SK-N-MC (cell line): Measurements from ENCODE around the gene C9orf43.

Experiments used
- DNase-seq: peaks from one replicate; pipeline ENCODE4 v3.0.0-alpha.2; 2011; ENCODE audit warnings: low read depth, low spot score
- H3K27ac ChIP-seq: fragments of 200-600 bp; sonication (generic); 2 replicates; pipeline ENCODE4 v1.5.1; 2016; ENCODE audit warnings: mixed run types
- H3K36me3 ChIP-seq: fragments of 200-600 bp; sonication (generic); 2 replicates; pipeline ENCODE4 v1.6.1; 2017; ENCODE audit warnings: antibody characterized with exemption, low read length, mixed read lengths; ENCODE audit not compliant: insufficient read depth
- H3K4me3 ChIP-seq: fragments of 200-600 bp; sonication (generic); 2 replicates; pipeline ENCODE4 v1.5.1; 2016
- H3K9ac ChIP-seq: fragments of 200-600 bp; sonication (generic); 2 replicates; pipeline ENCODE4 v1.8.0; 2017; ENCODE audit warnings: mixed run types, mixed read lengths; ENCODE audit not compliant: insufficient read length
- H3K9me3 ChIP-seq: fragments of 200-600 bp; sonication (generic); 2 replicates; pipeline ENCODE4 v1.6.1; 2017; ENCODE audit warnings: low read depth, mild to moderate bottlenecking, antibody characterized with exemption, low read length, moderate library complexity, mixed read lengths
- EZH2 ChIP-seq: fragments of 200-600 bp; sonication (generic); IDR thresholded peaks from one replicate; pipeline ENCODE4 v1.6.1; 2017; ENCODE audit warnings: antibody characterized with exemption
- FOXP2 ChIP-seq: optimal IDR thresholded peaks from 2 replicates; pipeline ENCODE3; 2011; ENCODE audit warnings: mild to moderate bottlenecking, moderate library complexity; ENCODE audit not compliant: insufficient read depth; ENCODE audit errors: extremely low read length, control extremely low read depth
- POLR2AphosphoS5 ChIP-seq: IDR thresholded peaks from 2 replicates; pipeline ENCODE4 v1.6.1; 2012; ENCODE audit warnings: mild to moderate bottlenecking, low read depth, low read length, borderline replicate concordance

The C9orf43 gene

GRCh38 chr9:113409481-113409880 lies 1.1 kb upstream of the C9orf43 start:
- H3K27ac ChIP-seq: peak overlapping the region; percentile 98
- H3K9ac ChIP-seq: peak overlapping the region; percentile 98
- H3K36me3 ChIP-seq: peaks cover 27% of the 10 kb centered on the region
- H3K9me3 ChIP-seq: no peaks in the 10 kb centered on the region
- H3K4me3 ChIP-seq: peak overlapping the region; percentile 90
- TF ChIP-seq POLR2AphosphoS5 (no peak), FOXP2 (no peak), EZH2 (no peak)
- DNase-seq: no peak

DNA sequence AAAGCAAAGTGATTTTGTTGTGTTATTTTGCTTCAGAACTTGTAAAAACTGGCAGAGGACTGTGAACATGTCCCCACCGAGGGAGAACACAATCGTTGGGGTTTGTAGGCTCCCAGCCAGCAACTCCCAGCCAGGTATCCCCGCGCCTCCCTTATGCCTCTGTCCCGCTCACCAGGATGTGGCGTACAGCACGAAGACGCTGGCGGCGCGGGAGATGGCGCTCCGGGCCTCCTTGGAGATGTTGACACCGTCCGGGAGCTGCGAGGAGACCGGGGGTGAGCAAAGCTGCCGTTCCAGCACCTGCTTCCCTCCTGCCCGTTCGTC lies 702 bp upstream of the C9orf43 start:
- H3K27ac ChIP-seq: peak overlapping the region; percentile 98
- peaks cover 27% of the 10 kb centered on the region for H3K36me3 ChIP-seq
- TF ChIP-seq EZH2 (no peak), FOXP2 (no peak), POLR2AphosphoS5 (no peak)
- peak overlapping the region; percentile 98 for H3K9ac ChIP-seq
- H3K9me3 ChIP-seq: no peaks in the 10 kb centered on the region
- DNase-seq: no peak
- H3K4me3 ChIP-seq: peak overlapping the region; percentile 90

DNA sequence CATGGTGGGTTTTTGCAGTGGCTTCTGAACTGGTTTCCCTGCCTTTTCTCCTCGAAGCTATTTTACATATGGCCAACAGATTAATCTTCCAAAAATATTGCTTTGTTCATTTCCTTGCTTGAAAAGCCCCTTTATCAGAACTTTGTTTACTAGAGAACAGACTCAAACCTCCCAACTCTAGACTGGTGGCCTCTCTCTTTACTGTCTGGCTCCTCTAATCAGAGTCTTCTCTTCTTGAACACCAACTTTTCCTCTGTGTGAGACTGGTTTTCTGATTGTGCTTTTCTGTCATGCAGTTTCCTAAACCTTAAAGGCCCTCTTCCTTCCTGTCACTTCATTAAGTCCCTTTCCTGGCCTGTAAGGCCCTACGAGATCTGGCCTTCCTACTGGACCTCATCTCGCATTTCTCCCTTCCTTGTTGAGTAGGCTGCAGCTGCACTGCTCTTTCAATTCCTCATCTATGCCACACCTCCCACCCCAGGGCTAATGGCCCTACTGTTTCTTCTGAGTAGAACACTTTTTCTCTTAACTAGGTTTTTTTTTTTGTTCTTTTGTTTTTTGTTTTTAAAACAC lies 5.7 kb downstream of the C9orf43 start:
- H3K9me3 ChIP-seq: no peaks in the 10 kb centered on the region
- H3K27ac ChIP-seq: no peak overlapping the region
- H3K4me3 ChIP-seq: no peak overlapping the region
- TF ChIP-seq POLR2AphosphoS5 (no peak), FOXP2 (no peak), EZH2 (no peak)
- no peaks in the 10 kb centered on the region for H3K36me3 ChIP-seq
- H3K9ac ChIP-seq: no peak overlapping the region
- no peak for DNase-seq

- Histone ChIP-seq H3K9me3 (no peaks in the 10 kb centered on the region), H3K9ac (no peak overlapping the region), H3K27ac (no peak overlapping the region), H3K36me3 (no peaks in the 10 kb centered on the region), H3K4me3 (no peak overlapping the region)
- DNase-seq: no peak
- no peak for TF ChIP-seq FOXP2
- TF ChIP-seq EZH2: no peak
- TF ChIP-seq POLR2AphosphoS5: no peak
Observed at GRCh38 chr9:113417370-113417769, 6.8 kb downstream of the C9orf43 start.

GRCh38 chr9:113421726-113422125 lies 11.2 kb downstream of the C9orf43 start:
- Histone ChIP-seq H3K4me3 (no peak overlapping the region), H3K9ac (no peak overlapping the region), H3K27ac (no peak overlapping the region), H3K36me3 (no peaks in the 10 kb centered on the region), H3K9me3 (no peaks in the 10 kb centered on the region)
- no peak for DNase-seq
- no peak for TF ChIP-seq EZH2
- TF ChIP-seq FOXP2: no peak
- no peak for TF ChIP-seq POLR2AphosphoS5

DNA sequence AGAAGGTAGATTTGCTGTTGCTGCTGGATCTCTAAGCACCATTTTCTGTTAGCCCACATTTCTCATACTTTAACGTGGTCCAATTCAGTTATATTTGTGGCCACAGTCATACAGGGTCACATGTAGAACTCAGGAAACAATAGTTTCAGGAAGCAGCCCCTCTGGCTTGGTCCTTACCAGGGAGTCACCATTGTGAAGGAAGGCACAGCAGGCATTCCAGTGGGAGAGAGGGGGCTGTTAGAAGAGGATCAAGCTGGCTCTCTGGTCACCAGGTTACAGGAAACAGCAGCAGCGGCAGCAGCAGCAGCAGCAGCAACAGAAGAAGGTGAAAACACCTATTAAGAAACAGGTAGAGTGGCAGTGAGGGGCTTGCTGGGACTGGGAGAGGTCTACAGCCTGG lies 14.5 kb downstream of the C9orf43 start:
- DNase-seq: no peak
- Histone ChIP-seq H3K9ac (no peak overlapping the region), H3K9me3 (no peaks in the 10 kb centered on the region), H3K27ac (no peak overlapping the region), H3K4me3 (no peak overlapping the region), H3K36me3 (no peaks in the 10 kb centered on the region)
- no peak for TF ChIP-seq EZH2
- TF ChIP-seq FOXP2: no peak
- no peak for TF ChIP-seq POLR2AphosphoS5

DNA sequence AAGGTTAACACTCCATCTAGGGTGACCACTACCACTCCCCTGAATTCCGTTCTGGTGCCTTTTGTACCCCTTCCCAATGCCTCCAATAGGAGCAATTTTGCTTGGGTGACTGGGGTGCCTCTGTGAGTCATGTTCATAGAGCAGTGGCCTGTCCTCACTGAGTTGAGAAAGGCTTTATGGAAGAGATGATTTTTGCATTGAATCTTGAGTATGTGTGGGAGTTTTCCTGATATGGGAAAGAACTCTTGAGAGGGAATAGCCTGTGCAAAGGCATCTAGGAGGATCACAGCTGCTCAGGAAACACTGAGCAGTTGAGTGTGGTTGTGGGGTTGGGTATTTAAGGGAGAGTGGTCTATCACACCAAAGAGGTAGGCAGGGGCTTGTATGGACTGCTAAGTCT lies 16.2 kb downstream of the C9orf43 start:
- TF ChIP-seq POLR2AphosphoS5 (no peak), FOXP2 (no peak), EZH2 (no peak)
- DNase-seq: no peak

GRCh38 chr9:113427629-113428028 lies 17.1 kb downstream of the C9orf43 start:
- H3K4me3 ChIP-seq: no peak overlapping the region
- no peaks in the 10 kb centered on the region for H3K36me3 ChIP-seq
- TF ChIP-seq EZH2: no peak
- no peak for TF ChIP-seq FOXP2
- no peak for TF ChIP-seq POLR2AphosphoS5
- H3K9me3 ChIP-seq: no peaks in the 10 kb centered on the region
- no peak overlapping the region for H3K9ac ChIP-seq
- H3K27ac ChIP-seq: no peak overlapping the region
- DNase-seq: no peak

More for the DNA sequence above, 16.2 kb downstream of the C9orf43 start:
- no peaks in the 10 kb centered on the region for H3K9me3 ChIP-seq
- H3K36me3 ChIP-seq: no peaks in the 10 kb centered on the region
- H3K4me3 ChIP-seq: no peak overlapping the region
- no peak overlapping the region for H3K9ac ChIP-seq
- no peak overlapping the region for H3K27ac ChIP-seq

- Histone ChIP-seq H3K36me3 (no peaks in the 10 kb centered on the region), H3K27ac (no peak overlapping the region), H3K9me3 (no peaks in the 10 kb centered on the region), H3K4me3 (no peak overlapping the region), H3K9ac (no peak overlapping the region)
- TF ChIP-seq POLR2AphosphoS5 (no peak), FOXP2 (no peak), EZH2 (no peak)
- DNase-seq: no peak
Observed at GRCh38 chr9:113428062-113428615, 17.6 kb downstream of the C9orf43 start.
